ENCODE results near the gene TST. TPM values are rescaled to one million over a fixed set of nuclear protein-coding genes. Genes with fewer than 3 reads are reported as not detected.
"Not testable (repeated sequence)": the region's sequence is repeated elsewhere in the genome, so short reads cannot be mapped to it uniquely, and the experiment has no call there.

The TST gene
- polyA plus RNA-seq, 1 donor, result 21.1 TPM

- no peak for DNase-seq
These were observed 4.8 kb downstream of the TST start for GRCh38 chr22:37014415-37014806.

- DNase-seq, result no peak
These were observed 6.3 kb downstream of the TST start for GRCh38 chr22:37012956-37013355.

- no peak for DNase-seq
These were observed 6.9 kb downstream of the TST start for GRCh38 chr22:37012262-37012904.

- no peak for DNase-seq
These were observed 7.8 kb downstream of the TST start for GRCh38 chr22:37011472-37011871.

GRCh38 chr22:37010976-37011375 is 8.3 kb downstream of the TST start:
- no peak for DNase-seq

- no peak for DNase-seq
These were observed 9.1 kb downstream of the TST start for GRCh38 chr22:37010174-37010573.

- DNase-seq, result no peak
These were observed 9.8 kb downstream of the TST start for GRCh38 chr22:37009490-37009889.

GRCh38 chr22:37008365-37008764 is 10.9 kb downstream of the TST start:
- no peak for DNase-seq

- DNase-seq, result no peak
These were observed 11.6 kb downstream of the TST start for GRCh38 chr22:37007651-37008050.

GRCh38 chr22:37002633-37003032 is 16.6 kb downstream of the TST start:
- peak; percentile 42 for DNase-seq

GRCh38 chr22:37001826-37002225 is 17.4 kb downstream of the TST start:
- no peak for DNase-seq

- no peak for DNase-seq
These were observed 18.3 kb downstream of the TST start for GRCh38 chr22:37000676-37001534.

- DNase-seq, result no peak
These were observed 19.8 kb downstream of the TST start for GRCh38 chr22:36999463-36999862.

GRCh38 chr22:36998620-36999351 is 20.5 kb downstream of the TST start:
- DNase-seq, result no peak

GRCh38 chr22:36997746-36998145 is 21.5 kb downstream of the TST start:
- no peak for DNase-seq

GRCh38 chr22:36991206-36991605 is 28.0 kb downstream of the TST start:
- DNase-seq, result no peak

GRCh38 chr22:36990457-36990856 is 28.8 kb downstream of the TST start:
- DNase-seq, result no peak

GRCh38 chr22:36989012-36989411 is 30.2 kb downstream of the TST start:
- not testable (repeated sequence) for DNase-seq

- DNase-seq, result no peak
These were observed 31.0 kb downstream of the TST start for GRCh38 chr22:36988075-36988832.

- DNase-seq, result no peak
These were observed 32.9 kb downstream of the TST start for GRCh38 chr22:36986242-36986821.

- DNase-seq, result no peak
These were observed 33.9 kb downstream of the TST start for GRCh38 chr22:36985211-36985889.

GRCh38 chr22:36982136-36982535 is 37.1 kb downstream of the TST start:
- DNase-seq, result no peak
